Measurements from ENCODE around the gene LAMA3.

Gene LAMA3

GRCh38 chr18:23757437-23757733, 68.1 kb downstream of the LAMA3 start:
- H2BK120ac ChIP-seq (ENCODE audit: low read depth, low read length), result no peak overlapping the region
- H3K4me2 ChIP-seq (ENCODE audit: insufficient read depth, low read length, poor library complexity, severe bottlenecking), result no peak overlapping the region
- no CpG with 5 or more reads among the region's 8 CpGs for WGBS, 2 donors (ENCODE audit: extremely low coverage in 2 of 2, insufficient read length in 2 of 2, insufficient replicate concordance in 1 of 2)
- no peak overlapping the region for H2BK12ac ChIP-seq (ENCODE audit: low read length)
- H3K4me1 ChIP-seq (ENCODE audit: control insufficient read depth in 2 of 2, insufficient read depth in 1 of 2, low read depth in 1 of 2, low read length in 2 of 2), result peaks cover 0 to 5% of the 10 kb centered on the region in 2 donors
- H2BK5ac ChIP-seq (ENCODE audit: low read length), result no peak overlapping the region
- no peak overlapping the region for H4K8ac ChIP-seq (ENCODE audit: low read depth, low read length)
- H3K27me3 ChIP-seq (ENCODE audit: control insufficient read depth in 3 of 3, insufficient read depth in 3 of 3, low read depth in 1 of 3, low read length in 3 of 3), result peaks cover 0 to 3% (median 0%) of the 10 kb centered on the region in 3 experiments
- no peak overlapping the region for H3K4ac ChIP-seq (ENCODE audit: low read length)
- peaks cover 0 to 2% of the 10 kb centered on the region in 2 donors for H3K9me3 ChIP-seq (replicated peaks in 1 of 2; ENCODE audit: control insufficient read depth in 2 of 2, insufficient read depth in 1 of 2, low read depth in 1 of 2, low read length in 2 of 2)
- no peaks in the 10 kb centered on the region for H3K79me1 ChIP-seq (ENCODE audit: low read depth, low read length)
- H3K9ac ChIP-seq (ENCODE audit: low read depth, low read length, poor library complexity), result no peak overlapping the region
- H3K27ac ChIP-seq (replicated peaks; ENCODE audit: low read length), result no peak overlapping the region
- no peak overlapping the region for H3K18ac ChIP-seq (ENCODE audit: low read length)
- no peak overlapping the region for H3K14ac ChIP-seq (ENCODE audit: low read length)
- H2AK5ac ChIP-seq (ENCODE audit: low read depth, low read length), result no peak overlapping the region
- H3K4me3 ChIP-seq (ENCODE audit: low read length in 2 of 2), result no peak overlapping the region
- no peak overlapping the region for H4K91ac ChIP-seq (ENCODE audit: low read depth, low read length, poor library complexity)
- peak overlapping the region; percentile 11 for H2AFZ ChIP-seq (ENCODE audit: low read length)
- no peaks in the 10 kb centered on the region for H3K36me3 ChIP-seq (replicated peaks in 1 of 2; ENCODE audit: control insufficient read depth in 2 of 2, insufficient read depth in 2 of 2, low read length in 2 of 2)
- peak overlapping the region; percentile 42 for H2BK15ac ChIP-seq (ENCODE audit: low read length)
- no peak overlapping the region for H3K23ac ChIP-seq (ENCODE audit: low read depth, low read length, poor library complexity)
- DNase-seq (ENCODE audit: low spot score), result no peak

- no peak overlapping the region for H3K4ac ChIP-seq (ENCODE audit: low read length)
- H3K9me3 ChIP-seq (replicated peaks in 1 of 2; ENCODE audit: control insufficient read depth in 2 of 2, insufficient read depth in 1 of 2, low read depth in 1 of 2, low read length in 2 of 2), result peaks cover 0 to 2% of the 10 kb centered on the region in 2 donors
- no peak overlapping the region for H3K4me3 ChIP-seq (ENCODE audit: low read length in 2 of 2)
- H3K18ac ChIP-seq (ENCODE audit: low read length), result no peak overlapping the region
- no peak overlapping the region for H2BK5ac ChIP-seq (ENCODE audit: low read length)
- no peak overlapping the region for H2BK15ac ChIP-seq (ENCODE audit: low read length)
- H3K36me3 ChIP-seq (replicated peaks in 1 of 2; ENCODE audit: control insufficient read depth in 2 of 2, insufficient read depth in 2 of 2, low read length in 2 of 2), result no peaks in the 10 kb centered on the region
- no peak for DNase-seq (ENCODE audit: low spot score)
- WGBS, 2 donors (ENCODE audit: extremely low coverage in 2 of 2, insufficient read length in 2 of 2, insufficient replicate concordance in 1 of 2), result no CpG with 5 or more reads among the region's 14 CpGs
- H3K27ac ChIP-seq (replicated peaks; ENCODE audit: low read length), result no peak overlapping the region
- no peak overlapping the region for H3K4me2 ChIP-seq (ENCODE audit: insufficient read depth, low read length, poor library complexity, severe bottlenecking)
- no peaks in the 10 kb centered on the region for H3K79me1 ChIP-seq (ENCODE audit: low read depth, low read length)
- no peak overlapping the region for H3K9ac ChIP-seq (ENCODE audit: low read depth, low read length, poor library complexity)
- no peaks in the 10 kb centered on the region for H3K27me3 ChIP-seq (ENCODE audit: control insufficient read depth in 3 of 3, insufficient read depth in 3 of 3, low read depth in 1 of 3, low read length in 3 of 3)
- H2AFZ ChIP-seq (ENCODE audit: low read length), result no peak overlapping the region
- no peak overlapping the region for H4K8ac ChIP-seq (ENCODE audit: low read depth, low read length)
- H3K23ac ChIP-seq (ENCODE audit: low read depth, low read length, poor library complexity), result no peak overlapping the region
- H4K91ac ChIP-seq (ENCODE audit: low read depth, low read length, poor library complexity), result no peak overlapping the region
- H2AK5ac ChIP-seq (ENCODE audit: low read depth, low read length), result no peak overlapping the region
- no peak overlapping the region for H3K14ac ChIP-seq (ENCODE audit: low read length)
- H2BK12ac ChIP-seq (ENCODE audit: low read length), result no peak overlapping the region
- H3K4me1 ChIP-seq (ENCODE audit: control insufficient read depth in 2 of 2, insufficient read depth in 1 of 2, low read depth in 1 of 2, low read length in 2 of 2), result peaks cover 0 to 2% of the 10 kb centered on the region in 2 donors
- no peak overlapping the region for H2BK120ac ChIP-seq (ENCODE audit: low read depth, low read length)
Measured at GRCh38 chr18:23758281-23758680, 69.0 kb downstream of the LAMA3 start.

GRCh38 chr18:23761941-23762340, 72.7 kb downstream of the LAMA3 start:
- Histone ChIP-seq H4K91ac (ENCODE audit: low read depth, low read length, poor library complexity) (no peak overlapping the region), H2AK5ac (ENCODE audit: low read depth, low read length) (no peak overlapping the region), H3K18ac (ENCODE audit: low read length) (no peak overlapping the region), H2BK12ac (ENCODE audit: low read length) (no peak overlapping the region), H3K4me3 (ENCODE audit: low read length in 2 of 2) (no peak overlapping the region), H2BK5ac (ENCODE audit: low read length) (no peak overlapping the region), H2AFZ (ENCODE audit: low read length) (no peak overlapping the region), H3K27ac (replicated peaks; ENCODE audit: low read length) (no peak overlapping the region), H3K4me1 (ENCODE audit: control insufficient read depth in 2 of 2, insufficient read depth in 1 of 2, low read depth in 1 of 2, low read length in 2 of 2) (peaks cover 0 to 2% of the 10 kb centered on the region in 2 donors), H3K4me2 (ENCODE audit: insufficient read depth, low read length, poor library complexity, severe bottlenecking) (no peak overlapping the region), H3K36me3 (replicated peaks in 1 of 2; ENCODE audit: control insufficient read depth in 2 of 2, insufficient read depth in 2 of 2, low read length in 2 of 2) (no peaks in the 10 kb centered on the region), H2BK120ac (ENCODE audit: low read depth, low read length) (no peak overlapping the region), H3K79me1 (ENCODE audit: low read depth, low read length) (no peaks in the 10 kb centered on the region), H2BK15ac (ENCODE audit: low read length) (no peak overlapping the region), H3K27me3 (ENCODE audit: control insufficient read depth in 3 of 3, insufficient read depth in 3 of 3, low read depth in 1 of 3, low read length in 3 of 3) (no peaks in the 10 kb centered on the region), H3K23ac (ENCODE audit: low read depth, low read length, poor library complexity) (no peak overlapping the region), H3K4ac (ENCODE audit: low read length) (no peak overlapping the region), H4K8ac (ENCODE audit: low read depth, low read length) (no peak overlapping the region), H3K9me3 (replicated peaks in 1 of 2; ENCODE audit: control insufficient read depth in 2 of 2, insufficient read depth in 1 of 2, low read depth in 1 of 2, low read length in 2 of 2) (peaks cover 0 to 2% of the 10 kb centered on the region in 2 donors), H3K9ac (ENCODE audit: low read depth, low read length, poor library complexity) (no peak overlapping the region), H3K14ac (ENCODE audit: low read length) (no peak overlapping the region)
- no peak for DNase-seq (ENCODE audit: low spot score)
- WGBS, 2 donors (ENCODE audit: extremely low coverage in 2 of 2, insufficient read length in 2 of 2, insufficient replicate concordance in 1 of 2), result no CpG with 5 or more reads among the region's 5 CpGs

- Histone ChIP-seq H2BK12ac (ENCODE audit: low read length) (no peak overlapping the region), H3K4me2 (ENCODE audit: insufficient read depth, low read length, poor library complexity, severe bottlenecking) (no peak overlapping the region), H3K4ac (ENCODE audit: low read length) (no peak overlapping the region), H2AFZ (ENCODE audit: low read length) (no peak overlapping the region), H3K79me1 (ENCODE audit: low read depth, low read length) (no peaks in the 10 kb centered on the region), H3K4me1 (ENCODE audit: control insufficient read depth in 2 of 2, insufficient read depth in 1 of 2, low read depth in 1 of 2, low read length in 2 of 2) (no peaks in the 10 kb centered on the region), H3K14ac (ENCODE audit: low read length) (no peak overlapping the region), H3K27me3 (ENCODE audit: control insufficient read depth in 3 of 3, insufficient read depth in 3 of 3, low read depth in 1 of 3, low read length in 3 of 3) (no peaks in the 10 kb centered on the region), H3K4me3 (ENCODE audit: low read length in 2 of 2) (no peak overlapping the region), H3K36me3 (replicated peaks in 1 of 2; ENCODE audit: control insufficient read depth in 2 of 2, insufficient read depth in 2 of 2, low read length in 2 of 2) (no peaks in the 10 kb centered on the region), H3K23ac (ENCODE audit: low read depth, low read length, poor library complexity) (no peak overlapping the region), H3K9me3 (replicated peaks in 1 of 2; ENCODE audit: control insufficient read depth in 2 of 2, insufficient read depth in 1 of 2, low read depth in 1 of 2, low read length in 2 of 2) (peaks cover 0 to 2% of the 10 kb centered on the region in 2 donors), H3K27ac (replicated peaks; ENCODE audit: low read length) (no peak overlapping the region), H2BK5ac (ENCODE audit: low read length) (no peak overlapping the region), H4K91ac (ENCODE audit: low read depth, low read length, poor library complexity) (no peak overlapping the region), H2AK5ac (ENCODE audit: low read depth, low read length) (no peak overlapping the region), H3K9ac (ENCODE audit: low read depth, low read length, poor library complexity) (no peak overlapping the region), H2BK15ac (ENCODE audit: low read length) (no peak overlapping the region), H4K8ac (ENCODE audit: low read depth, low read length) (no peak overlapping the region), H3K18ac (ENCODE audit: low read length) (no peak overlapping the region), H2BK120ac (ENCODE audit: low read depth, low read length) (no peak overlapping the region)
- WGBS, 2 donors (ENCODE audit: extremely low coverage in 2 of 2, insufficient read length in 2 of 2, insufficient replicate concordance in 1 of 2), result no CpG with 5 or more reads among the region's 4 CpGs
- DNase-seq (ENCODE audit: low spot score), result no peak
Measured at GRCh38 chr18:23763343-23763742, 74.1 kb downstream of the LAMA3 start.

Data from neuronal stem cell (in vitro differentiated cells).